ENCODE measurements around the gene N4BP2L2. TPM values are rescaled to one million over a fixed set of nuclear protein-coding genes. Genes with fewer than 3 reads are reported as not detected.

Gene N4BP2L2
- total RNA-seq, 4 donors from 2014 or later, result 159 to 263 (median 205) TPM

- DNase-seq, result no peak
- Histone ChIP-seq H3K36me3 (peaks cover 0 to 8% (median 0%) of the 10 kb centered on the region in 3 donors), H3K4me1 (peaks cover 0 to 24% (median 6%) of the 10 kb centered on the region in 4 donors), H3K4me3 (no peak overlapping the region), H3K27ac (no peak overlapping the region), H3K9me3 (no peaks in the 10 kb centered on the region), H3K27me3 (no peaks in the 10 kb centered on the region)
- TF ChIP-seq POLR2A (IDR thresholded peaks at IDR 0.05) (no peak), CTCF (IDR thresholded peaks at IDR 0.05) (no peak)
Observed at GRCh38 chr13:32527151-32527550, 11.4 kb downstream of the N4BP2L2 start.

DNA sequence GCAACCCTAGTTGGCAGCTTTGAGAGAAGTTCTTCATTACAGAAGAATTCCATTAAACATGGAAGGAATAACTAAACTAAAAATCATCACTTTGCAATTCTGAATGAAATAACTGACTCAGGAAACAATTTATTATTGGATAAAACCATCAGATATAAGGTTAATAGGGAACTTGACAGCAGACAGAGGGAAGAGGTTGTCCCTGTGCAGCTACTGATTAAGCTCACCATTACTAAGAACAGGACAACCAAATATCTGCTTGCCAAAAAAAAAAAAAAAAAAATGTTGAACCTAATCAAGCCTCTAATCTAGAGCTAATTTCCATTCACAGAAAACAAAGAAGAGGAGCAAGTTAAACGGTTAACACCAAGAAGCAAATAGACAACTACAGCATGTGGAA, 12.8 kb downstream of the N4BP2L2 start:
- no peak overlapping the region for H3K4me3 ChIP-seq
- peaks cover 0 to 17% (median 0%) of the 10 kb centered on the region in 3 donors for H3K36me3 ChIP-seq
- no peak overlapping the region for H3K27ac ChIP-seq
- DNase-seq, result no peak
- H3K9me3 ChIP-seq, result no peaks in the 10 kb centered on the region
- H3K4me1 ChIP-seq, result peaks cover 0 to 10% (median 2%) of the 10 kb centered on the region in 4 donors
- TF ChIP-seq CTCF (IDR thresholded peaks at IDR 0.05), result no peak
- no peak for TF ChIP-seq POLR2A (IDR thresholded peaks at IDR 0.05)
- no peaks in the 10 kb centered on the region for H3K27me3 ChIP-seq

DNA sequence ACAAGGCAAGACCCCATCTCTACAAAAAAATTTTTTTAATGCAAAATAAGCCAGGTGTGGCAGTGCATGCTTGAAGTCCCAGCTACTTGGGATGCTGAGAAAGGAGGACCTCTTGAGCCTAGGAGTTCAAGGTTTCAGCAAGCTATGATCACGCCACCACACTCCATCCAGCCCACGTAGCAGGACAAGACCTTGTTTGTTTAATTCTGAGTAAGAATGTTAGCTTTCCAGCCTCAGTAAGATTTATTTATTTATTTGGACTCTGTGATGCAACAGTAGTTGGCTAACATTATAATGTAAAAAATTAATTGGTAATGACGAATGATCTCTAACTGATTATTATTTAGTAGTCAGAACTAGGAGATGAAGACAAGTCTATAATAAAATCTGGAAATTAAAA, 23.3 kb downstream of the N4BP2L2 start:
- Histone ChIP-seq H3K36me3 (peaks cover 0 to 57% (median 0%) of the 10 kb centered on the region in 3 donors), H3K4me3 (no peak overlapping the region), H3K4me1 (no peaks in the 10 kb centered on the region), H3K9me3 (no peaks in the 10 kb centered on the region), H3K27me3 (no peaks in the 10 kb centered on the region), H3K27ac (no peak overlapping the region)
- TF ChIP-seq CTCF (IDR thresholded peaks at IDR 0.05), result no peak
- TF ChIP-seq POLR2A (IDR thresholded peaks at IDR 0.05), result no peak
- no peak for DNase-seq

GRCh38 chr13:32511482-32511881, 27.1 kb downstream of the N4BP2L2 start:
- no peaks in the 10 kb centered on the region for H3K4me1 ChIP-seq
- no peaks in the 10 kb centered on the region for H3K9me3 ChIP-seq
- no peak for TF ChIP-seq POLR2A (IDR thresholded peaks at IDR 0.05)
- TF ChIP-seq CTCF (IDR thresholded peaks at IDR 0.05), result no peak
- H3K4me3 ChIP-seq, result no peak overlapping the region
- H3K27me3 ChIP-seq, result no peaks in the 10 kb centered on the region
- no peak for DNase-seq
- H3K27ac ChIP-seq, result no peak overlapping the region
- peaks cover 0 to 35% (median 0%) of the 10 kb centered on the region in 3 donors for H3K36me3 ChIP-seq

DNA sequence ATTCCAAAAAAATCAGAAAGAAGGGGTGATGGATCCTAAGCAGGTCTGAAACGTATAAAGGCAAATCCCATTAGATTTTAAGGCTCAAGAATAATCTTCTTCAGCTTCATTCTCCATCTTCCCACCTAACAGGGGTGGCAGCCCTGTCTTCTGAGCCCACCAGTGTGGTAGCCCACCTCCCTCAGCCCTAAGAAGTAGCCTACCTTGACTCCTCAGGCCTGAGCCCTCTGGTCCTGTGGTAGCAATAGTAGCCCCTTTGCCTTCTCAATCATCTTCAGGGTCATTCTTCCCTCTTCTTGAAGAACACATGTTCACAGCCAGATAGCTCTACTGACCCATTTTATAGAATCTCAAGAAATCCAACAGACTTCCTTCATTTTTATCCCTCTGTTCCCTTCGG, 33.7 kb downstream of the N4BP2L2 start:
- no peaks in the 10 kb centered on the region for H3K4me1 ChIP-seq
- H3K27me3 ChIP-seq, result no peaks in the 10 kb centered on the region
- no peak overlapping the region for H3K4me3 ChIP-seq
- no peaks in the 10 kb centered on the region for H3K9me3 ChIP-seq
- H3K27ac ChIP-seq, result no peak overlapping the region
- H3K36me3 ChIP-seq, result peaks cover 0 to 13% (median 0%) of the 10 kb centered on the region in 3 donors
- no peak for TF ChIP-seq POLR2A (IDR thresholded peaks at IDR 0.05)
- TF ChIP-seq CTCF (IDR thresholded peaks at IDR 0.05), result no peak
- DNase-seq, result no peak

- Histone ChIP-seq H3K27me3 (no peaks in the 10 kb centered on the region), H3K27ac (no peak overlapping the region), H3K9me3 (no peaks in the 10 kb centered on the region), H3K4me1 (no peaks in the 10 kb centered on the region), H3K4me3 (no peak overlapping the region), H3K36me3 (peaks cover 0 to 13% (median 0%) of the 10 kb centered on the region in 3 donors)
- DNase-seq, result no peak
- no peak for TF ChIP-seq CTCF (IDR thresholded peaks at IDR 0.05)
- TF ChIP-seq POLR2A (IDR thresholded peaks at IDR 0.05), result no peak
Observed at GRCh38 chr13:32504263-32504662, 34.3 kb downstream of the N4BP2L2 start.
